ENCODE data around the gene RARS1.

DNA sequence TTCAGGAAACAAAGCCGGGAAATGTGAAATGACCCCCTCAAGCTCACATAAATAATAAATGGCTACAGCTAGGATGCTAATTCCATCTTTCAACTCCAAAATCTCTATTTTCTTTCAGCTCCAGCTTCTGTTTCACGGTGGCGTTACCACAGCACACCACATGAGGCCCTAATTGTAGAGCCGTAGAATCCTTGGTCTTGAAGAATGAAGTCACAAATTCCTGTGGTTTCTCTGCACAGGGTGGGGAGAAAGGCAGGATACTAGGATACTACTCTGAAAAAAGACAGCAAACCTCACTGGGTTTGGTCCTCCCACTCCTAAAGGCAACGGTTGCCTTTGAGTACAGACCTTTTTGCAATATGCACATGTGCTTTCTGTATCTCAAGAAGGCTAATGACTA lies 13.9 kb upstream of the RARS1 start:
- TF ChIP-seq CTCF (IDR thresholded peaks at IDR 0.05; ENCODE audit: insufficient read depth, low read depth, low read length) (peak; percentile 50), EZH2 (IDR thresholded peaks at IDR 0.05; ENCODE audit: insufficient read depth, low read length) (no peak)
